RPMI7951 (cell line): Measurements from ENCODE around the gene COX8A. TPM values are rescaled to one million over a fixed set of nuclear protein-coding genes. Genes with fewer than 3 reads are reported as not detected.
"Not testable (repeated sequence)": the region's sequence is repeated elsewhere in the genome, so short reads cannot be mapped to it uniquely, and the experiment has no call there.

Source experiments
- DNase-seq: peaks from one replicate; pipeline ENCODE4 v3.0.0-alpha.2; 2012; ENCODE audit warnings: low read depth
- total RNA-seq: library from RNA; depleted of rRNA; stranded (reverse); fragments of >200 nt; shearing (Covaris generic); gene quantifications from 2 replicates; pipeline ENCODE4 v1.2.3, GENCODE V29; 2014; rRNA removed

Gene COX8A, protein sequence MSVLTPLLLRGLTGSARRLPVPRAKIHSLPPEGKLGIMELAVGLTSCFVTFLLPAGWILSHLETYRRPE
- 1,061 and 1,166 TPM in 2 replicates for total RNA-seq

DNA sequence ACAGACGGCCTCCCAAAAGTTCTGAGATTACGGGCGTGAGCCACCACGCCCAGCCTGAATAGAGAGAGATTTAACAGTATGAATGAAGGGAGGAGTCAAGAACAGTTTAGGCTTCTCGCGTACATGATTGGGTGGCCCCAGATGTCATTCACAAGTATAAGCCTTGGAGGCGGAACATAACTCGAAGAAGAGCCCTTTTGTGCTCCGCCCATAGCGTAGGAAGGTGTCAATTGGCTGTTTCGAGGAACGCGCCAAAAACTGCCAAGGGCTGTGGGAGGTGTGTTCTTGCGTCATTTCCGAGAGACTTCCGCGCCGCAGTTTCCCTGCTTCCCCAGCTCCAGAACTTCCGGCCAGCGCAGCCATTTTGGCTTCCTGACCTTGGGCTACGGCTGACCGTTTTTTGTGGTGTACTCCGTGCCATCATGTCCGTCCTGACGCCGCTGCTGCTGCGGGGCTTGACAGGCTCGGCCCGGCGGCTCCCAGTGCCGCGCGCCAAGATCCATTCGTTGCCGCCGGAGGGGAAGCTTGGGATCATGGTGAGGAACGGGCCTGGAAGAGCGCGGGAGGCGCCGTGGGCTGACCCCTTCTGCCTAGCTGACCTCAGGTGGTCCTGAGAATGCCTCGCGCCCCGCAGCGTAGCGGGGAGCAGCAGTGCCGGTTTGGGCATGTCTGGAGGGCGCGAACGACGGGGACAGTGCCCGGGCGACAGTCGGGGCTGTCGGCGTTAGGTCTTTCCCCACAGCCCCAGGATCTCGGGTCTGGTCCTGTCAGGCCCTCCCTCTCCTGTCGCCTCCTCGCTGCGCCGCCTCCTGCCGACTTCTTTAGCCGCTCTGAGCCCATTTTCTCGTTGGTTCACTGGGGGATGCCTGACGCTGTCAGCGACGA lies at the start of gene COX8A:
COX8A (plus strand) TSS at position 362 of the 885 bp plus-strand sequence; CDS start at position 423, 61 bp downstream.
- DNase-seq, result peak; percentile 100

DNA sequence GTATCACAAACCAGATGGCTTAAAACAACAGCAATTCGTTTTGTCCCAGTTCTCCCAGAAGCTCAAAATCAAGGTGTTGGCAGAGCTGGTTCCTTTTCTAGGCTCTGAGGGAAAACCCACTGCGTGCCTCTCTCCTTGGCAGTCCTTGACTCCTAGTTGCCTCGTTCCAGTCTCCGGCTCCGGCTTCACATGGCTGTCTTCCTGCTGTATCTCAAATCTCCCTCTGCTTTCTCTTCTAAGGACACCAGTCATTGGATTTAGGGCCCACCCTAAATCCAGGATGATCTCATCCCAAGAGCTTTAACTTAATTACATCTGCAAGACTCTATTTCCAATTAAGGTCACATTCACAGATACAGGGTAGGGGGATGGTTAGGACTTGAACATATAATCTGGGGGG lies 44.8 kb upstream of the COX8A start:
- DNase-seq, result no peak

DNA sequence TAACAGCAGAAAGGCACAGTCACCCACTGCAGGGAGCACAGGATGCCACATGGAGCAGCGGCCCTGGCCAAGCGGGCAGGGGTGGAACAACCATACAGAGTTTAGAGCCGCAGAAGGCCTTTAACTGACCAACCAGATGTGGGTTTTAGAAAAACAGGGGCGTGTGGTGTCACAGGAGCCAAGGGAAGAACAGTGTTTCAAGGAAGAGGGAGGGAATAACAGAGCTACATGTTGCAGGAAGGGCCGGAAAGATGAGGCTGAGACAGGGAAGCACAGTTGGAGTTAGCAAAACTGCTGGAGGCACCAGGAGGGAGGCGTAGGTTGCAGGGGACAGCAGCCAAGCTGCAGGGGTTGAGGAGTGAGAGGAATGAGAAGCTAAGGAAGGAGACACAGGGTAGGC lies 43.4 kb upstream of the COX8A start:
- DNase-seq, result no peak

DNA sequence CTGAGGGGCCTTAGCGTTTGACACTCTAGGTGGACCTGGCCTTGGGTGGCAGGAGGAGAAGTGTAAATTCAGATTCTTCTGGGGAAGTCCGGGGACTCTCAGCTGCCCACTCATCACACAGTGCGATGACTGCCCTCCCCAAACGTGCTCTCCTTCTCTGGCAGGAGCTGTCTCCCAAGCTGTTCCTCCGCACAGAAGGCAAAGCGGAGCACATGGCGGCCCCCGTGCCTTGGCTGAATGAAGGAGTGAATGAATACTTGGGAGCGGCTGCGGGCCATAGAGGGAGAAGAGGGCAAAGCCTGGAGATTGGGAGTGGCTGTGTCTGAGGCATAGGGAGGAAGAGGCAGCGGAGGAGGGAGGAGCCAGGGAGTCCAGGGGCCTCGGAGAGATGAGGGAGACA lies 42.5 kb upstream of the COX8A start:
- DNase-seq, result no peak

DNA sequence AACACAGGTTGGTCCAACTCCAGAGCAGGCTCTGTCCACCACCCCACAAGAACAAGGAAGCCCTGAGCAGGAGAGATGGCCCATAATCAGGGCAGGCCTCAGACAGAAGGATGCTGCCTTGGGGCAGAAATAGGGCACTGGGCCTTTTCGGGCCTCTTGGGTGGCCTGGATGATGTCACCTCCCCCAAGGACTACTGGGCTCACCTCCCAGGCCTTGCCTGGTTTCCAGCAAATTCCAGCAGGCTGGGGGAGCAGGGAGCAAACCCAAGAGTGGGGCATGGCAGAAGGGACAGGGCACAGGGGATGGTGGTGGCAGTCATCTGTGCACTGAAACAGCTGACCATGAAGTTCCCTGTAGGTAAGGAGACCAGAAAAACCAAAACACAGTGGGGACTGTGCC lies 41.0 kb upstream of the COX8A start:
- DNase-seq, result peak; percentile 51

DNA sequence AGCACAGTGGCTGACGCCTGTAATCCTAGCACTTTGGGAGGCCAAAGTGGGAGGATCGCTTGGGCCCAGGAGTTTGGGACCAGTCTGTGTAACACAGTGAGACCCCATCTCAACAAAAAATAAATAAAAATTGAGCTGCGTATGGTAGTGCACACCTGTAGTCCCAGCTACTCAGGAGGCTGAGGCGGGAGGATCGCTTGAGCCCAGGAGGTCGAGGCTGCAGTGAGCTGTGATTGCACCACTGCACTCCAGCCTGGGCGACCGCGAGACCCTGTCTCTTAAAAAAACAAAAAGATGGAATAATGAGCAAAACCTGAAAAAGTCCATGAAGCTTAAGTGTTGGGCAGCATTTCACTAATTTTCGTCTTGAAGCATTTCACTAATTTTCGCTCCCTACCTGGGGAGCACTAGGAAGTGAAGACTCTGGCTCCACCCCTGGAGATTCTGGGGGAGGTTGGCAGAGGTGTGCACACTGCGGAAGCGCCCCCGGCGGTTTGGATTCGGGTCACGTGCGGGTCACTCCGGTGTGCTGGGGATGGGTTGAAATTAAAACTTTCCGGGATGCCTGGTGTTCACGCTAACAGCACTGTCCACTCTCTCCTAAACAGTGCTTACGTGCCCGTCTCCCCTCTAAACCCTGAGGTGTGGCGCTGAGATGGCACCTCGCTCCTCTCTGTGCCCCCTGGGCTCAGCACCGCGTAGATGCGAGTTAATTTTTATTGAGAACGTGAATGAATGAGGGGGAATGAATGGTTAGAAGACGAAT lies 36.5 kb upstream of the COX8A start:
- no peak for DNase-seq

DNA sequence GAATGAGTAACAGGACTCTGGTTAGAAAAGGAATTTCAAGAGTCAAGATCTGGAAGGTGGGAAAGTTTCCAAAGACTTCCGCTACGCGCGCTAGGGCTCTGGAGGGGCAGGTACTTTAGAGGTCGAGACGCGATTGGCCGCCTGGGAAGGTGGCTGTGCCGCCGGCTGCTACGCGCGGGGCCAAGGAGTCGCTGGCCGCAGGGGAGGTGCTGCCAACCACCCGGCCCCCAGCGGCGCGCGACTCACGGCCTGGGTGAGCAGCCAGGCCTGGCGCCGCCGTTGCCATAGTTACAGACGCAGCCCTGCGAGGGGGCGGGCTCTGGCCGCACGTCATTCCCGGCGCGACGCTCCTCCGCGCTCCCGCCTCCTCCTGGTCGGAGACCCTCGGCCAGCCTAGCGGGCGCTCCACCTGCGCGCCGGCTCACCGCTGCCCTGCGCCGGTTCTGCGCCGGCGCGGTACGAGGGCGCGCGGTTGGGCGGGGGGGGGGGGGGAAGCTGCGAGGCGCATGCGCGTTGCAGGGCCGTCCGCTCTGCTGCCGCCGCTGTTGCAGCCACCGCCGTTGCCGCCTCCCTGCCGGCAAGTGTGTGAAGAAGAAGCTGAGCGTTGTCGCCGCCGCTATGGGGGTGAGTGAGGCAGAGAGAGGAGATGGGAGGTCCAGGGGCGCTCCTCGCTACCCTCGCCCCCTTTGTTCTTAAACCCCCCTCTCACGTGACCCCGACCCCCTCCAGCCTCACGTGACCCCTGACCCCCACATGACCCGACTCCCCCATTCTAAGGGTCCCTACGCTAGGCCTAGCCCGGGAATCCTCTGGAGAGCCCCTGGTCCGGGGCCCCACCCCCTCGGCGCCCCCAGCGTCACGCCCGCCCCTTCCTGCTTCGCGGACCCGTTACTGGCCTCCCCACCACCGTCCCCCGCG lies 35.7 kb upstream of the COX8A start, which contains the start of gene NAA40:
NAA40 (plus strand) TSS at position 524 of the 918 bp plus-strand sequence; CDS start at position 619, 95 bp downstream.
- DNase-seq, result peak; percentile 95

DNA sequence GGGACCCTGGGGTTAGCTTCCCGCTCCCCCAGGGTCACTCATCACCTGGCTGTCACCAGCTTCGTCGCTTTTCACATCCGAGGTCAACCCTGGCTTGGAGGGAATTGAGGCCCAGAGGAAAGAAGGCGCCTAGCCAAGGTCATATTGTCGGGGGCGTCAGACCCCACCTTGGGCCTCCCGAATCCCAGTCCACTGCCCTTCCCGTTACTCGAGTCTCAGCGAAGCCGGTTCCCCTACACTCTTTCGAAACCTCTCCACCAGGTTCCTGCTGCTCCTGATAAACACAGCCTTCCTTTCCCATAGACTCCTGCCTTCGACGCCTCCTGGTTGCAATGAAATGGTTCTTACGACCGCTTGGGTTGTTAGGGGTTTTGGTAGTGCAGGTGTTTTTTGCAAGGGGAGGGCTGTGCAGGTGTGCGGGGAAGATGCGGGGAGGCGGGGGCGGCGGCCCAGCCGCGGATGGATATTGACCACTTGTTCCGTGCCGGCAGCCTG lies 35.0 kb upstream of the COX8A start:
- DNase-seq, result no peak

DNA sequence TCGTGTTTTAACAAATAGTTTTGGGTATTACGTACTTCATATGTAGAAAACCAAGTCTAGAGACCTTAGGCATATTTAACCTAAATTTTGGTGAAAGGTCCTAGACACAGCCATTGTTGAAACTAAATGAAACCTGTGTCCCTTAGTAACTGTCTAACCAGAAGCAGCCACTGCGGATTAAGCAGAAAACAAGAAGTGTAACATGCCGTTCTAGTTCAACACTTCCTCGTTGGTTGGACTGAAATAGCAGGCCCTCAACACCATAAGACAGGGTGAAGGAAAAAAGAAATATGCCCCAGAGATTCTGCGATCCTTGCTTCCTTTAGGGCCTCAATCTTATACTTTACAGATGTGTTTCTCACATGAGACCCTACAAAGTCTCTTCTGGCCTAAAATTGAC lies 33.6 kb upstream of the COX8A start:
- no peak for DNase-seq

DNA sequence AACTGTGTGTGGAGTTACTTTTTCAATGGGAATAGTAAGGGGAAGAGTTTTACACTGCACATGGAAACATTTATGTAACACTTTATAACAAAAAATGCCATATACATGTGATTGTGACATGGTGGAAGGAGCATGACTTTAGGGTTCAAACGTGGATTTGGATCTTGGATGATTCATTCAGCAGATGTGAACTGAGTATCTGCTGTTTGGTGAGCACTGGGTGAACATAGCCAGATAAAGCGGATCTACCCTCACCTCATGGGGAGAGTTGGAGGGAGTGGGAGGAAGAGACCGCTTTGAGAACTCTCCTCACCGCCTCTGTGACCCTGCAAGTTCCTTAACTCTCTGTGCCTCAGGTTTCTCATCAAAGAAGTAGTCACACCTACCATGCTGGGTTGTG lies 32.5 kb upstream of the COX8A start:
- no peak for DNase-seq

DNA sequence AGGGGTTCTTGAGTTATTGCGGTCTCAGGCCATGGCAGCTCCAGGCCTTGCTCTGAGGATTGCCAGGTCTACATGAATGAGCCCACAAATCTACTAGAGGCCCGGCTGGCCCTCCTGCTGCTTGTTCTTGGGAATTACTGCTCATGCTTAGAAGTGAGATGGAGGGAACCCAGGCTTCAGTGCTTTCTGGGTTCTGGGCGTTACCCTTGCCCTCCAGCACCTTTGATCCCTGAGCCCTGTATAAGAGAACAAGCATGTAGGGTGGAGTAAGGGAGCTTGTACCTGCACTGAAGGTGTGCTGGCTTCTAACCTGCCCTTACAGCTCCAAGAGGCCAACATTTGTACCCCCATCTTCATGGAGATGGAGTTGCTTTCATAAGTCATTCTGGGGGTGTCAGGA lies 31.6 kb upstream of the COX8A start:
- no peak for DNase-seq

DNA sequence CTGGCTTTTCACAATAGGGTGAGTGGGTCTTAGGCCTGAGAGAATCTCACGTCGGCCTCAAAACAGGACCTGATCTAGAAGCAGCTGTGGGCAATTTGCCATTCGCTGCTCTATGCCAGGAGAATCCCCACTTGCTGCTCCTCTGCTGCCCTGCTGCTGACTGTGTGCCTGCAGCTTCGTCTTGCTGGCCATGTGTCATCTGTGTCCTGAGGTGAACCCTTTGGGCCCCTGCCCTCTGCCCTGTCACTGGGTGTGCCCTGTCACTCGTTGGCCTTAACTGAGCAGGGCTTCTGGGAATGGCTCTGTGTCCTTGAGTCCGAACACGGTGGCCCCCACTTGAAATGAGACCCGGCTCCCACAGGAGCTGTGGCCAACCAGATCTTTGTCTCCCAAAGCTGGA lies 29.4 kb upstream of the COX8A start:
- DNase-seq, result no peak

DNA sequence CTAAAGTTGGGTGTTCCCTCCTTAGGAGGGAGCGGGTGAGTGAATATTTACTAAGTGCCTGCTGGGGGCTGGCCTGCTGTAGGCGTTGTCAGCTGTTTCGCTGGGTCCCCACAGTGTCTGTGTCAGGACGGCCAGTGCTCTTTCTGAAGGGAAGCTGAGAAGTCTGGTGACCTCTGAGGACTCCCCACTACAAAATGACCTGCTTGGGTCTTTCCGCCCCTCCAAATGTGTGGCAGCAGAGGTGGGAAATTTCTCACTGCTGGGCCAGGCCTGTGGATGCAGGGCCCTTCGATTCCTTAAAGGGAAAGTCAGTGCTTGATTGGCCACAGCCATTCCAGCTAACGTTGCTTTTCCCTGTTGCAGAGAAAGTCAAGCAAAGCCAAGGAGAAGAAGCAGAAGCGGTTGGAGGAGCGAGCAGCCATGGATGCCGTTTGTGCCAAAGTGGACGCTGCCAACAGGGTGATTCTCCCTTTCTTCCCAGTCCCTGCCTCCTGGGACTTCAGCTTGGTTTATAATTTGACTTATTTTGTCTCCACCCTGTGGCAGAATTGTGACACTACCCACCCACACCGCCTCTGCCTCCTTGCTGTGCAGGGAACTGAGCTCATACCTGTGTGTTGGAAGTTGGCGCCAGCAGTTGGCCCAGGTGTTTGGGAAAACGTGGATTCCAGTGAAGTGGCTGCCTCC lies 28.8 kb upstream of the COX8A start:
- DNase-seq, result peak; percentile 66

DNA sequence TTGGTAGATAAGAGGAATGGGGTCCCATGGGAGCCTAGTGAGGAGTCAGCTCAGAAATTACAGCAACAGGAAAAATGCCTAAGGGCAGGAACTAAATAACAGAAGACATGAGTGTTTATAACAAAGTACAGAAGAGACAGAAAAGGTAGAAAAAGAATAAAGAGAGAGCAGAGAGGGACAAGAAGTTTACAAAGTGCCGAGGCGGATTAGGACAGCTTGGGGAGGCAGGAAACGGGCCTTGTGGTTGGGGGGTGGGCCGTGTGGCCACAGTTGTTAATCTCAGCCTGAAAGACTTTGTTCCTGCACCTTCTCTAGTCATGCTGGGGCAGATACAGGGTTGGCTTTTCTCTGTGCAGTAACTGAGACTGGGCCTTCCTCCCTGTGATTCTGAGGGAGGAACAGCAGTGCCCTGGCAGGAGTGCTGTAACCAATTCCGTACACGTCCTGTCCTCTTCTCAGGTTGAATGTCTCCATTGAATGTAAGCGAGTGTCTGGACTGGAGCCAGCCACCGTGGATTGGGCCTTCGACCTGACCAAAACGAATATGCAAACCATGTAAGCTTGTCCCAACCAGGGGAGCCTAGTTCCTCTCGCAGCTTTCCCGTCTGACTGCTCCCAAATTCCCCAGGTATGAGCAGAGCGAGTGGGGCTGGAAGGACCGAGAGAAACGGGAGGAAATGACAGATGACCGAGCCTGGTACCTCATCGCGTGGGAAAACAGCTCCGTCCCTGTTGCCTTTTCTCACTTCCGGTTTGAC lies 22.5 kb upstream of the COX8A start:
- DNase-seq, result no peak

DNA sequence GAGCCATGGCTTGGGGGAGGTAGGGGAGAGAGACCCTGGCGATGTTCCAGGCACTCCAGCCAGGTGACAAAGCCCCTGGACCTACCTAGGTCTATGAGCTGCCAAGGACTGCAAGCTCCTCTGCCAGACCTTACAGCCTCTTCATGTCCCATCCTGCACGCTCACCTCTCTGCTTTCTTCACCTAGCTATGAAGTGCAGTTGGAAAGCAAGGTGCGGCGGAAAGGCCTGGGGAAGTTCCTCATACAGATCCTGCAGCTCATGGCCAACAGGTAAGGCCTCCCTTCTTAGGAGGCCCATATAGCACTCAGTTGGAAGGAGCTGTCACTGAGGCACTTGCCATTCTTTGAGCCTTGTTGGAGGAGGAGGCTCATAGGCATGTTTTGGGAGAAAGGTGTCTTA lies 21.9 kb upstream of the COX8A start:
- no peak for DNase-seq

DNA sequence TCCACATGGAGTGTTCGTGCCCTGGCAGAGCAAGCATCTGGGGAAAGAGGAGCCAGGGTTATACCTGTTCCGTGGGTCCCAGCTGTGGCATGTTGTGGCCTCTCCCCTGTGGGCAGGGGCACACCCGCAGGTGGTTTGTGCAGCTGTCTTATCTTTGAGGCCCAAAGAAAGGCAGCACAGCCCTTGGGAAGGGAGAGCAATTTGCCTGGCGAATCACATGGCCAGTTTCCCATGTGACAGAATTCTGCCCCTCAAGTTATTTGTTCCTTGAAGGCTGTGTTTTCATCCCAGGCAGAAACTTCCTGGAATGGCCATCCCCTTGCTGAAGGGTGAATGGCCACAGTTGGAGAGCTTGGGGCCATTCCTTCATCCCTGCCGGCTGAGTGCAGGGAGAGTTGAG lies 16.4 kb upstream of the COX8A start:
- DNase-seq, result no peak

DNA sequence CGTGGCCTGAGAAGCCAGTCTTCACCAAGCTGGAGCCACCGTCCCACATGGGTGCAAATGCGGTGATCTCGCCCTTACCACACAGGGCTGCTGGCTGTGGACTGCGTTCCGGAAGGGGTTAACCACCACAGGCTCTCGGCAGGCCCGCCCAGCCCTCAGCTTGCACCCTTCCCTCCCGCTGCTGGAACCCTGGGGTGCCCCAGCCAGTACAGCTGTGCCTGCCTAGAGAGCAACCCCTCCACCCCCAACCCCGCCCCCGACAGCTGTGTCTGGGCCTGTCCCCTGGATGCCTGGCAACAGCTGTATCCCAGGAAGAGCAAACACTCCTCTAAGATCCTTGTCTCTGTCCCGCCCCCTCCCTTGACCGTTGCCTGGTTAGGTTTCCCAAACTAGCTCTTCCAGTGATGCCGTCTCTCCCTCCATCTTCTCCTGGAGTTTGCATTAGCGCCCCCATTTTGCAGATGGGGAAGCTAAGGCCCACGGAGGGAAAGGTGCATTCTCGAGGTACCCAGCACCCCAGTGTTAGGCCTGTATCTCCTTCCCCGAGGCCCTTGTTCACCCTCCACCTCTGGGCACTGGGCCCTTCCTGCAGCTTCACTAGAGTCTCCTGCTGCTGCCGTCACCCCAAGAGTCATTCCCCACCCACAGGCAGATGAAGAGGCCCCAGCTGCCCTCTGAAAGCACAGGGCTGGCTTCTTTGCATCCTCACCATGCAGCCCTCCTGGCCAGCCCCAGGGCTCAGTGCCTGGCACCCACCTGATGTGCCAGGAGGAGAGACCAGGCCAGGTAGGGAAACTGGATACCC lies 12.6 kb upstream of the COX8A start:
- peak; percentile 48 for DNase-seq

DNA sequence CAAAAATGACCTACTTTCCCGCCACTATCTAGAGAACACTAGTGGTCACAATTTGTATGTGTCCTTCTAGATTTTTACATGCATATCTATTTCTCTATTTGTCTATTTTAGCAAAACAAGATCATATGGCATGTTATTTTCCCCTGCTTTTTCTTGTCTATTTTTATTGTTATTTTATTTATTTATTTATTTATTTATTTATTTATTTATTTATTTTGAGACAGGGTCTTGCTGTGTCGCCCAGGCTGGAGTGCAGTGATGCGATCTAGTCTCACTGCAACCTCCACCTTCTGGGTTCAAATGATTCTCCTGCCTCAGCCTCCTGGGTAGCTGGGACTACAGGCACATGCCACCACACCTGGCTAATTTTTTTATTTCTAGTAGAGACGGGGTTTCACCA lies 10.5 kb upstream of the COX8A start:
- DNase-seq, result not testable (repeated sequence)

DNA sequence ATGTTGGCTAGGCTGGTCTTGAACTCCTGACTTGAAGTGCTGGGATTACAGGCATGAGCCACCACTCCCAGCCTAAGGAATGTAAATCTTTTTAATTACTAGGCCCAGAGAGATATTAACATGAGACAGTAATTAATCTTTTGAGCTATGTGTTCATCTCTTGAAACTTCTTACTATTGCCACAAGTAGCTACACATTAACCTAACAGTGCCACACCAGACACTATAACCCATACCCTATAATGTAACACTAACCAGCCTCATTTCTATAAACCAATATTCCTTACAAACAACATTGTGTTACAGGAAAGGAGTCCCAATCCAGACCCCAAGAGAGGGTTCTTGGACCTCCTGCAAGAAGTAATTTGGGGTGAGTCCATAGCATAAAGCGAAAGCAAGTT lies 8.0 kb upstream of the COX8A start:
- no peak for DNase-seq
